Tibial nerve (tissue), 4 donors: ENCODE results near the gene DNAAF3.
"Not testable (repeated sequence)": the region's sequence is repeated elsewhere in the genome, so short reads cannot be mapped to it uniquely, and the experiment has no call there.

Experiments used
- CTCF ChIP-seq, 5 experiments: fragments of 200-600 bp in 3 of 5; fragments of 450-650 bp in 2 of 5; sonication (generic) in 3 of 5; IDR thresholded peaks; one replicate each; pipeline ENCODE4 v1.5.1; 2016 to 2019; ENCODE audit warnings: antibody characterized with exemption in 5 of 5, mild to moderate bottlenecking in 3 of 5, moderate library complexity in 2 of 5
- EP300 ChIP-seq, 2 donors: sonication (generic); formaldehyde crosslinking; IDR thresholded peaks; one replicate each; pipeline ENCODE4 v1.6.1; 2017; ENCODE audit warnings: antibody characterized with exemption in 2 of 2, mild to moderate bottlenecking in 1 of 2
- POLR2A ChIP-seq, 2 donors: fragments of 450-650 bp; IDR thresholded peaks; one replicate each; pipeline ENCODE4 v1.6.1; 2017; ENCODE audit warnings: antibody characterized with exemption in 2 of 2, mild to moderate bottlenecking in 2 of 2, moderate library complexity in 2 of 2

- TF ChIP-seq EP300, CTCF, POLR2A (IDR thresholded peaks at IDR 0.05): not testable (repeated sequence)
These were observed 10.6 kb downstream of the DNAAF3 start for GRCh38 chr19:55155784-55156183.
